AG20443 (cell line): ENCODE data around the gene ATF6.
"Not testable (repeated sequence)": the region's sequence is repeated elsewhere in the genome, so short reads cannot be mapped to it uniquely, and the experiment has no call there.

Experiments
- DNase-seq: peaks from one replicate; pipeline ENCODE4 v3.0.0; 2012; ENCODE audit warnings: low spot score, mixed read lengths

ATF6 gene, protein sequence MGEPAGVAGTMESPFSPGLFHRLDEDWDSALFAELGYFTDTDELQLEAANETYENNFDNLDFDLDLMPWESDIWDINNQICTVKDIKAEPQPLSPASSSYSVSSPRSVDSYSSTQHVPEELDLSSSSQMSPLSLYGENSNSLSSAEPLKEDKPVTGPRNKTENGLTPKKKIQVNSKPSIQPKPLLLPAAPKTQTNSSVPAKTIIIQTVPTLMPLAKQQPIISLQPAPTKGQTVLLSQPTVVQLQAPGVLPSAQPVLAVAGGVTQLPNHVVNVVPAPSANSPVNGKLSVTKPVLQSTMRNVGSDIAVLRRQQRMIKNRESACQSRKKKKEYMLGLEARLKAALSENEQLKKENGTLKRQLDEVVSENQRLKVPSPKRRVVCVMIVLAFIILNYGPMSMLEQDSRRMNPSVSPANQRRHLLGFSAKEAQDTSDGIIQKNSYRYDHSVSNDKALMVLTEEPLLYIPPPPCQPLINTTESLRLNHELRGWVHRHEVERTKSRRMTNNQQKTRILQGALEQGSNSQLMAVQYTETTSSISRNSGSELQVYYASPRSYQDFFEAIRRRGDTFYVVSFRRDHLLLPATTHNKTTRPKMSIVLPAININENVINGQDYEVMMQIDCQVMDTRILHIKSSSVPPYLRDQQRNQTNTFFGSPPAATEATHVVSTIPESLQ

DNA sequence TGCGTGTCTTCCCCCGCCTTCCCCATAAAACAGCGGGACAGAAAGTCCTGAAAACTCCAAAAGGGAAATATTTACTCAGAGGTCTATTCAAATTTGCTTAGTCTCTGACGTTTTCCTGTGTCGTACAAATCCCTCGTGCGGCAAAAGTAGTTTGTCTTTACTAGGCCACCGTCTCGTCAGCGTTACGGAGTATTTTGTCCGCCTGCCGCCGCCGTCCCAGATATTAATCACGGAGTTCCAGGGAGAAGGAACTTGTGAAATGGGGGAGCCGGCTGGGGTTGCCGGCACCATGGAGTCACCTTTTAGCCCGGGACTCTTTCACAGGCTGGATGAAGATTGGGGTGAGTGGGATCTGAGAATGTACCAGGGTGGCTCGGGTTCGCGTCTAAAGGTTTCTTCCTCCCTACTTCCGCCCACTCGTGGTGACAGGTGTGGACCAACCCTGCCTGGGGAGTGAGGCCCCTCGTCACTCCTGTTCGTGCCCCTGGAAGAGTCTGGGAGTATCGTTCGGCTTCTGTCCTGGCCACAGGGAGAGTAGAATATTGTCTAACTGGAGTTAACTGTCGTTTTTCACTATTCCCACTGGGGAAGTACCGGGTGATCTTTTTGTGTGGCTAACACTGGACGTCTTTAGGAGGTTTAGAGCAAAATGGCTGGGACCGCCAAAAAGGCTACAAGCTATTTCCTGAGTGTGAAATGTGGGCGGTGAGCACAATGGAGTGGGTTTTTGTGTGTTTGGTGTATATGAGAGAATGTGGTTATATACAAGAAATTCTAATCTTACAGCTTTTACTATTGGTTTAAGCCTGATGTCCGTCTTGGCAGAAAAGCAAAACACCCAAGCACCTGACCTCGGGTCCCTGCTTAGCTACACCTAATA, at the start of gene ATF6:
Gene ATF6 (plus strand): TSS at position 219 of the 880 bp plus-strand sequence. CDS start 41 bp downstream, at position 260.
- peak; percentile 87 for DNase-seq

DNA sequence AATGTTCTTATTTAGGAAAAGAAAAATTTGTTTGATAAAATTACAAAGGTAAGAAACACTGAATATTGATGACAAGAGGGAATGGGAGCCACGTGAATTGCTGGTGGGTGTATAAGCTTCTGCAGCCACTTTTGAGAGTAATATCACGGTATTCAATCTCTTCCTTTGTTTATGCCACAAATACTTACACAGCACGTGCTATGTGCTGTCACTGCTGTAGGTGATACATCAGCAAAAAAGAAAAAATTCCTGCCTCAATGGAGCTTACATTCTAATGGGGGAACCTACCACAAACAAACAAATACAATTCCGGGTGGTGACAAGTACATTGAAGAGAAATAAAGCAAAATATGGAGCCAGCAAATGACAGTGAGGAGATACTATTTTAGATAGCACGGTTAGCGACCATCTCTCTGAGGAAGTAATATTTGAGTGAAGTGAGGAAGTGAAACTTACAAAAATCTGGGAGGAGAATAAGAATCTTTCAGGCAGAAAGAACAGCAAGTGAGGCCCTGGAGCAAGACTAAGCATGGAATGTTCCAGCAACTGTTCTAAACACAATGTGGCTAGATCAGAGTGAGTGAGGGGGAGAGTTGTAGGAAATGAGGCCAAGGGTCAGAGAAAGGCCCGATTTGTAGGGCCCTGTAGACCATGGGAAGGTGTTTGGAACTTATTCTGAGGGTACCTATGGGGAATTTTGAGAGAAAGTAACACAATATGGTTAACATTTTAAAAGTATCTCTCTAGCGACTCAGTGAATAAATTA, 47.4 kb upstream of the ATF6 start:
- no peak for DNase-seq

DNA sequence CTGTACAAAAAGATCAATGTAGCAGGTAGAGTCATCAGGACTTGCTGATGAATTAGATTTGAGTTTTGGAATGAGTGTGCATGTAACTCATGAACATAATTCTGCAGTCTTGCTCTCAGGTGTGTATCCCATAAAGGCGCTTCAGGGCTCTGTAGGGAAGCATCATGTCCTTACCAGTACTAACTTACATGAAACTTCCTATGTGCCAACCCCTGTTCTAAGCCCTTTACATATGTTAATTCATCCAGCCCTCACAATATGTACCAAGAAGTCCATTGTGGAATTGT, 46.9 kb upstream of the ATF6 start:
- no peak for DNase-seq

DNA sequence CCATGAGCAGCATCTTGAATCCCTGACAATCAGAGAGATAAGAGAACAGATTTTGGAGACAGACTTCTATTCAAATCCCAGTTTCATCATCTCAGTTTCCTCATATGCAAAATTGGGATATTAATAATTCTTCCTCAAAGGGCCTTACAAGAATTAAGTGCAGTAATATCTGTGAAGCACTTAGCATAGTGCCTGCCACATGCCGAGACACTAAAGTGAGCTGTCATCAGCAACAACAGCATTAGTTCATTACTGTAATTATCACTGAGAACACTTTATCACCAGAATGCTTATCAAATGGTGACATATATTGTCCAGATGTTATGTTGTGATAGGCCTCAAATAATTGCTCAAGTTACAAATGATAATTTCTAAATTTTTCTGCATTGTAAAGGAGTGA, 45.7 kb upstream of the ATF6 start:
- DNase-seq: no peak

DNA sequence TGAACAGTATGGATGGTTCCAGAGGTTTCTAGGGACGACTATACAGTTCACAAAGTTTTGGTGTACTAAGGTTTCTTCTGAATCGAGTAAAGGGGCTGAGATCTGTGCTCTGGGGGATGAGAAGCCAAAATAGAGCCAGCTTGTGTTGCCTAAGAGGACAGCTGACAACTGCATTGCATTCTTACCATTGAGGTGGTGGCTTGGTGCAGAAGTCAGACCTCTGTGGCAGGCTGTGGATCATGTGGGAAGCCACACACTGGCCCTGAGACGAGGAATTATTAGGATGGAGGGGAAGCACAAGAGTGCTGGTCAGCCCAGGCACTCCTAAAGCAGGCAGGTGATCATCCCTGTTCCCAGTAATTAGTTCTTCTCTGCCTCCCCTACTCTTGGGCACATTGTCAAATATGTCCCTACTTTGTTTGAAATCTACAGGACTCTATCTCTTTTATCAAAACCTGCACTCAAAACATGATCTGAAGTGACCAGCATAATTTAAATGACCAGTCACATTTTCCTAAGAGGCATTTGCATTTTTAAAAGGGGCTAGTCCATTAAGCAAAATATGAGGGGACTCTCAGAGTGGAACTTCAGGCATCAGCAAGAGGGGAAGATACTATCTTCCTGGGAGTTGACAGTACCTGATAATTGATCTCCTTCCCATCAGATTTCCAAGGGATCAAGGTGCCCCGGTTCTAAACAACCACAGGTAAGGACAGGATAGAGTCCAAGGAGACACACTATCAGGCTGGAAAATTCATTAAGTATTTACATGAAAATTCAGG, 45.0 kb upstream of the ATF6 start, which contains the start of gene FCRLB:
Gene FCRLB (plus strand): TSS at position 589 of the 782 bp plus-strand sequence. CDS start 1,129 bp downstream, outside the sequence.
- no peak for DNase-seq

DNA sequence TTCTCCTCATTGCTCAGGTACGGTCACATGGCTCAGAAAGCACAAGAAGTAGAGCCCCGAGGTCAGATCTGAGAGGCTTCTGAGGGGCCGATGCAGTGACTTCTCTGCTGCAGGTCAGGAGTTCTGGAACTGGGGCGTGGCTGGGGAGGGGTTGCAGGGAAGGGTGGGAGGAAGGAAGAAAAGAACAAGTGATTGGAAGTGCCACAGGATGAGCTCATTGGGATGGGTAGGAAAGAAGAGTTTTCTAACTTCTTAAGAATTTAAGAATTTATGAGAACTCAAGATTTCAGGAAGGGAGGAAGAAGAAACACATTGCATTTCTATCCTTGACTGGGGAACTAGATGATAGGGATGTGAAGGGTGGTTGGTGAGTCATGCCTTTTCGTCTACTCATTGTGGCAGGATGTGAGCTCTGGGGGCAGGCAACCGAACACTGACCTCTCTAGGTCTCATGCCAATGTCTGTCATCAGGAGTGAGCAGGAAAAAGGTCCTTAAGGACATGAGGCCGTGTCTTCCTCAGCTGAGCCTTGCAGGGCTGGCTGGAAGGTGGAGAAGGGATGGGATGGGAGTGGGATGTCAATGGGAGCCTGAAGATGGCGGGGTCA, 44.3 kb upstream of the ATF6 start:
- DNase-seq: peak; percentile 76

DNA sequence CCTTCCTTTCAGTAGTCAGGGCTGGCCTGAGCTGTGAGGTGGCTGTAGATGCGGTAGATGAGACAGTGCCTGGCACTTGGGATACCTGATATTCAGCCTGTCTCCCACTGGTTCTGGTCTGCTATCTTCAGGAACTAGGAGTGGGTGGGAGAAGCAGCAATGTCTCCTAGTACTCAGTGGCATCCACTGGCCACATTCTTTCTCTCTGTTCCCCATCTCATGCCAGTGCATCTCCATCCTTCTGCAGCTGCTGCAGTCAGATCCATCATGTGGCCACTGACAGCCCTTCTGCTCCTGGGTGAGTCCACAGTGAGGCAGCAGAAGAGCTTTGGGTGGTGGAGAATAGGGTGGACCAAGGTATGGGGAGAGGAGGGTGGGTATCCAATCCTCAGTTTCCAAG, 43.7 kb upstream of the ATF6 start:
- DNase-seq: no peak

DNA sequence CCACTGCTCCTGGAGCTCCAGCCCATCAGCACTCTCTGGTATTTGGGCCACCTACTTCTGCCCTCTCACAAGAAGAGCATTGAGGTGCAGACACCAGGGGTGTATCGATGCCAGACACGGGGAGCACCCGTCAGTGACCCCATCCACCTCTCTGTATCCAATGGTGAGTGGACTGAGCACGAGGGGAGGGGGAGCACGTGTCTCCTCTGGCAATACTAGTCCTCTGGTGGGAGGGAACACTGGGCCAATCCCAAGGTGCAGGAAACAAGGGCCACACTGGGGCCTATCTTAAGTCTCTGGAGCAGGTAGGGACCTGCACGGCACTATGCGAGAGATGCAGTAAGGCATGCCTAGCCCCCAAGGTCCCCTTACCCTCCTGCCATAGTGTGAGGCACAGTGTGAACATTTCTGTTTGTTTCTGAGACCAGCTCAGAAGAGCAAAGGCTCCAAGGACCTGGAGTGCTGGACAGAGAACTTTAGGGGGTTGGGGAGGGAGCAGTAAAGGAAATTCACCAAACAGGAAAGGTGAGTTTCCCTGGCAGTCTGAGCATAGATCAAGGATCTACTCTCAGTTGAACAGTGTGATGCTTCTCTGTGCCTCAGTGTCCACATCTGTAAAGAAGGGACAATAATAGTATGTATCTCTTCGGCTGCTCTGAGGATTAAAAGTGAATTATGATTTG, 42.5 kb upstream of the ATF6 start:
- DNase-seq: no peak

DNA sequence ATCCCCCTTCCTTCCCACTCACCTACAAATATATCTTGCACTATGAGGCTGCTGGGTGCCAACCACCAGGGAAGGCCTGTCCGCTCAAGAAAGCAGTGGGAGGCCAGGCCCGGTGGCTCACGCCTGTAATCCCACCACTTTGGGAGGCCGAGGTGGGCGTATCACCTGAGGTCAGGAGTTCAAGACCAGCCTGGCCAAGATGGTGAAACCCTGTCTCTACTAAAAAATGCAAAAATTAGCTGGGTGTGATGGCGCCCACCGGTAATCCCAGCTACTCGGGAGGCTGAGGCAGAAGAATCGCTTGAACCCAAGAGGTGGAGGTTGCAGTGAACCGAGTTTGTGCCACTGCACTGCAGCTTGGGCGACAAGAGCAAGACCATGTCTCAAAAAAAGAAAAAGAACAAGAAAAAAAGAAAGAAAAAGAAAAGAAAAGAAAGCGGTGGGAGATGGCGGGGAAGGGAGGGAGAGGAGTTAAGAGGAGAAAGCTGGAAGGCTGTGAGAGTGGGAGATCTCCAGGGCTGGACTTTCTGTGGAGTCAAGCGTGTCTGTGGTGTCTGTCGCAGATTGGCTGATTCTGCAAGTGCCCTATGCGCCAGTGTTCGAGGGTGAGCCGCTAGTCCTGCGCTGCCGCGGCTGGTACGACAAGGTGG, 40.7 kb upstream of the ATF6 start:
- not testable (repeated sequence) for DNase-seq

DNA sequence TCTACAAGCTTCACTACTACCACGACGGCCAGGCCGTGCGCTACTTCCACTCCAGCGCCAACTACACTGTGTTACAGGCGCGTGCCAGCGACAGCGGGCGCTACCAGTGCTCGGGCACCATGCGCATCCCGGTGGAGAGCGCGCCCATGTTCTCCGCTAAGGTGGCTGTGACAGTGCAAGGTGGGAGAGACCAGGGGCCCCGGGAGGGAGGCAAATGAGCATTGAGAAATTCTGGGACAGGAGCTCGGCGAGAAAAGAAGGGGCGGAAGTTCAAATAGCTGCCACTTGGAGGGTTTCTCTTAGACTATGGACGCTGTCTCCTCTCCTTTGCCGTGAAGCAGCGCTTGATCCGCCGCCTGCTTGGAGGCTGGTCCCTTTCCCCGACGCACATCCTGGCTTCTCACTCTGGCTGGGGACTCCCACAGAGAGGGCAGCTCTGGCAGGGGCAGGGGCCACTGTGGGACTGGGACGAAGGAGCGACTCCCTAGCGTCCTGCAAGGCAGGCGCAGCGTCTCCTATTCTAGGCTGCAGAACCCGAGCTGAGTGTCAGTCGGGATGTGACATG, 40.1 kb upstream of the ATF6 start:
- DNase-seq: peak; percentile 39

DNA sequence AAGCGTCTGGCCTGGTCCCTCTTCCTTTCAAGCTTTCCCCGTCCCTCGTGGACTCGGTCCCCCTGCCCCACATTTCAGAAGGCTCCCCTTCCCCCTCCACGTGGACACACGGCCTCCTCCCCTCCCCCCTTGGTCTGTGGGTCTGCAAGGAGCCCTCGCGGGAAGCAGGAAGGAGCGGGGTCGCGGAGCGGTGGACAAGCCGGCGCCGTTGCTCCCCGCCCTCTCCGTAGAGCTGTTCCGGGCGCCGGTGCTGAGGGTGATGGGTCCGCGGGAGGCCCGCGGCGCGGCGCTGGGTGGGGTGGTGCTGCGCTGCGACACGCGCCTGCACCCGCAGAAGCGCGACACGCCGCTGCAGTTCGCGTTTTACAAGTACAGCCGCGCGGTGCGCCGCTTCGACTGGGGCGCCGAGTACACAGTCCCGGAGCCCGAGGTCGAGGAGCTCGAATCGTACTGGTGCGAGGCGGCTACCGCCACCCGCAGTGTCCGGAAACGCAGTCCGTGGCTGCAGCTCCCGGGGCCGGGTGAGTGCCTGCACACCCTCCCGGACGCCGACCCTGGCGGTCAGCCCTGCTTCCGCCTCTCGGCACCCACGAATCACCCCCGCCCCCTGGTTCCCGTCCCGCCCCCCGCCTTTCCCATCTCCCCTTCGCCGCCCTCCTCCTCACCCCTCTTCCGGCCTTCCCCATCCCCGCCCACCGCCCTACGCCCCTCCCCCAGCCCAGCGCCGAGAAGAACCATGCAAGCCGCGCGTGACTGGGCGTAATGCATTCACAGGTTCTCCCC, 39.5 kb upstream of the ATF6 start:
- DNase-seq: peak; percentile 79

DNA sequence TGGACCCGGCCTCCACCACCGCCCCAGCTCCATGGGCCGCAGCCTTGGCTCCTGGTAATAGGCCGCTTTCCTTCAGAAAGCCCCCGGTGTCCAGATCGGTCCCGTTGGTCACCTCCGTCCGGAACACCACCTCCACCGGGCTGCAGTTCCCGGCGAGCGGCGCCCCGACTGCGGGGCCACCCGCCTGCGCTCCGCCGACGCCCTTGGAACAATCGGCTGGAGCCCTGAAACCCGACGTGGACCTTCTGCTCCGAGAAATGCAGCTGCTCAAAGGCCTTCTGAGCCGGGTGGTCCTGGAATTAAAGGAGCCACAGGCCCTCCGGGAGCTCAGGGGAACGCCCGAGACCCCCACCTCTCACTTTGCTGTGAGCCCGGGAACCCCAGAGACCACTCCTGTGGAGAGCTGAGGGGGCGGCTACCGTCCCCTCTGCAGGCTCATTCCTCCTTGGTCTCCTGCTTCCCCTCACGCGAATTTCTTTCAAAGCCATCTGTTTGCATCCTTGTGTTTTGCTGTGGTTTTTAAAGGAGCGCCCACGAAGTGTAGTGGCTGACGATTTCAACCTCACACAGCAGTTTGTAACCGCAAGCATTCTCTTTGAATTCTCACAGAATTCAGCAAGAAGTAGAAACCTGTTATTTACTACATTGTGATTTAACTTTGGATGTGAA, 38.7 kb upstream of the ATF6 start:
- peak; percentile 68 for DNase-seq

DNA sequence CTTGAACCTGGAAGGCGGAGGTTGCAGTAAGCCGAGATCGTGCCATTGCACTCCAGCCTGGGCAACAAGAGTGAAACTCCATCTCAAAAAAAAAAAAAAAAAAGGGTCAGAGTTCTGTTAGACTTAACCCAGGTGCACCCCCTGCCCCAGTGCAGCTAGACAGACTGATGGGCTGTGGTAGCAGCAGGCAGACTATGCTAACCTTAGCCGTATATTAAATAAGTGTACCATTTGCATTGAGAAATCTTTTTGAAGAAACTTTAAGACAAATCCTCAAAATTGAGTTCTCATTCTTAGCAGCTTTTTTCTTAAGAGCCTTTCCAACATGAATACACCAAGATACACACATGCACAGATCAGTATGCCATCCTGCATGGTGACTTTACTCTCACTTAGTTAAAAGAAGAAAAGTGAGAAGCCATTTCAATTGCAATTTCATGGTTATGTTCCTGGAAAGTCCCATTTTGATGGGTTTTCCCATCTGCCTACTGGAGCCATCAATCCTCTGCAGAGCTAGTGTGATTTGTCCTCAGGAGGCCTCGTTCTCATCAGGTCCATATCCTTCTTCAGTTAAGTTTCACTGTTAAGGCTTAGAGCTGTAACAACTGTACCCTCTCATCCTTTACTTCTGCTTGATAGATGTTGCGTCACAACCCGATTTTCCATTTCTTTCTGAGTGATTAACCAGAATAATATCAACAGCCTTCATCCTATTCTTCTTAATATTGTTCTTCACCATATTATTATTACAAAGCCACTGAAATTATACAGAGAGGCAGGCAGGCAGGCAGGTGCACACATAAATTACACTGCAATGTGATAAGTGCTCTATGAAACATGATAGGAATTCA, 37.5 kb upstream of the ATF6 start:
- DNase-seq: no peak

DNA sequence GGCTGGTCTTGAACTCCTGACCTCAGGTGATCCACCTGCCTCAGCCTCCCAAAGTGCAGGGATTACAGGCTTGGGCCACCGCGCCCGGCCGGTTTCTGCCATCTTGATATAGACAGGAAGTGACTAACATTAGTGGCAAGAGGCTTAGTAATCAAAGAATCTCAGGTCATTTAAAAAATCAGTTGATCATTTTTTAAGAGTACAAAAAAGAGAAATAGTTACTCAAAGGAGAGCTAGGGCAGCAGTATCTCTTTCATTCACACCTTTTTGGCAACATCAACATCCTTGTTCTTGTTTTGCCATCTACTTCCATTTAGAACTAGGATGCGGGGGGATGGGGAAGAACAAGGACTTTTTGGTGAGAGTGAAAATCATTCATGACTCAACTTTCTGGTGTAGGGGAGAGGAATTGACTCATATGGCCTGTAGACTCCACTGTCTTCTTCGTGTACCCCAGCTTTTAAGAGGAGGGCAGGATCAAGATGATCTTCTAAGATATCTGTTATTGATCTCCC, 36.0 kb upstream of the ATF6 start:
- peak; percentile 37 for DNase-seq

DNA sequence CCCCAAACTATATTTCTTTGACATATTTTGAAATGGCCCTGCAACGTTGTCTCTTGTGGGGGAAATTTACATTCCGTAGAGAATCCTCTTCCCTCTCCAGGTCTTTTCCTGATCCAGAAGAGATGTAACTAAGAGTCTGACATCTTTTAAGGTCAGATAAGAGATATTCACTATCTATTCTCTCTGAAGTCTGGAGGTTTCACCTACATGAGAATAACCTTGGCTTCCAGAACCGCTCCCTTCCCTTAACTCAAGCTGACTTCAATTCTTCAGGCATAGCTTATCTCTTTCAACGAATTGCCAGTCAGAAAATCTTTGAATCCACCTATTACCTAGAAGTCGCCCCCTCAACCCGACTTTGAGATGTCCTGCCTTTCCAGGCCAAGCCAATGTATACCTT, 34.9 kb upstream of the ATF6 start:
- DNase-seq: no peak

DNA sequence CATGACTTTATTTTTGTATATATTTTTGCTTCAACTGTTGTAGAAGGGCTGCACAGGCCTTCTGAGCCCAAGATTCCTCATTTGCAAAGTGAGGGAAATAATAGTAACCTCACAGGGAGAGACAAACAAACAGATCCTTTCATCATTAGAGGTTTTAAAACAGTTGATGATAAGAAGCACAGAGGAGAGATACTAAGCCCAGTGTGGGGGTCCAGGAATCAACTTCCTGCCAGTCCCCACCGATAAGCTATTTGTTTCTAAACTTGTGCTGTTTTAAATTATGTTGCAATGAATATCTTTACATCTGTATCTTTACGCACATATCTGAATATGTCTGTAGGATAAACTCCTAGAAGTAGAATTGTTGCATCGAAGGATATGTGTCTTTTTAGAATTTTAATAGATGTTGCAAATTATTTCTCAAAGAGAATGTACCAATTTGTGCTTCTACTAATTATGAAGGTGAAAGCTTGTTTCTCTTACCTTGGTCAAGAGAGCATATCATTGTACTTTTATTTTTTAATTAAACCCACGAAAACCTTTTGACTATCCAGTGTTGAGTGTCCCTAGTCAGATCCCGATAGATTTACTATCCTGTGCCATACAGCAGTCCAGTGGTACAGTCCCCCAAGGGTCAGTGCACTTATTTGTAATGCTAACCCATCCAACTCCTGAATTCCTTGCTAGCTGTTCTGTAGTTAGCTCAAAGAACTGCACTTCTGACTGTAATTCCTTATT, 34.0 kb upstream of the ATF6 start:
- no peak for DNase-seq
